Liver (tissue), 9 donors: Measurements from ENCODE around the gene UBE2V1. TPM values are rescaled to one million over a fixed set of nuclear protein-coding genes. Genes with fewer than 3 reads are reported as not detected.

Experiments
- DNase-seq: peaks from one replicate; pipeline ENCODE4 v3.0.0-alpha.2; 2017; ENCODE audit warnings: low spot score
- H3K27ac ChIP-seq, 2 donors: one replicate each; pipeline ENCODE4 v1.7.0; 2013; ENCODE audit warnings: inconsistent platforms in 2 of 2, low read length in 2 of 2, control low read depth in 1 of 2, low read depth in 1 of 2, mild to moderate bottlenecking in 1 of 2
- H3K27me3 ChIP-seq, 4 donors: one replicate each; pipeline versions ENCODE4 v1.6.1 to v1.7.0; 2013; ENCODE audit warnings: low read length in 3 of 4, inconsistent platforms in 1 of 4, mild to moderate bottlenecking in 1 of 4, moderate library complexity in 1 of 4; ENCODE audit not compliant: control insufficient read depth in 4 of 4, insufficient read depth in 4 of 4
- H3K36me3 ChIP-seq, 4 donors: one replicate each; pipeline versions ENCODE4 v1.6.1 to v1.7.0; 2013; ENCODE audit warnings: low read length in 3 of 4, mild to moderate bottlenecking in 3 of 4, low read depth in 1 of 4, moderate library complexity in 1 of 4; ENCODE audit not compliant: control insufficient read depth in 4 of 4, insufficient read depth in 3 of 4
- H3K4me1 ChIP-seq, 4 donors: one replicate each; pipeline versions ENCODE4 v1.6.1 to v1.7.0; 2013; ENCODE audit warnings: low read length in 3 of 4, mild to moderate bottlenecking in 3 of 4, moderate library complexity in 1 of 4; ENCODE audit not compliant: control insufficient read depth in 4 of 4, insufficient read depth in 4 of 4
- H3K4me3 ChIP-seq, 3 donors: one replicate each; pipeline versions ENCODE4 v1.6.1 to v1.7.0; 2013; ENCODE audit warnings: low read length in 3 of 3, control low read depth in 1 of 3, low read depth in 1 of 3, mild to moderate bottlenecking in 1 of 3
- H3K9ac ChIP-seq, 2 donors: one replicate each; pipeline ENCODE4 v1.7.0; 2013; ENCODE audit warnings: low read length in 2 of 2, mild to moderate bottlenecking in 2 of 2, moderate library complexity in 2 of 2, control low read depth in 1 of 2, low read depth in 1 of 2
- H3K9me3 ChIP-seq, 4 donors: one replicate each; pipeline versions ENCODE4 v1.6.1 to v1.7.0; 2013; ENCODE audit warnings: low read length in 3 of 4; ENCODE audit not compliant: control insufficient read depth in 4 of 4
- EGR1 ChIP-seq, 2 donors: IDR thresholded peaks; 2 replicates each; pipeline ENCODE4 v1.6.1; 2016 to 2018; ENCODE audit warnings: antibody characterized with exemption in 2 of 2, low read depth in 2 of 2
- FOXA1 ChIP-seq: IDR thresholded peaks from 2 replicates; pipeline ENCODE4 v1.6.1; 2016; ENCODE audit warnings: antibody characterized with exemption
- GABPA ChIP-seq, 2 donors: IDR thresholded peaks in 1 of 2; conservative IDR thresholded peaks in 1 of 2; 2 replicates each; pipeline ENCODE4 v1.6.1; 2016; ENCODE audit warnings: antibody characterized with exemption in 2 of 2, mild to moderate bottlenecking in 1 of 2, moderate library complexity in 1 of 2
- HNF4A ChIP-seq, 2 donors: conservative IDR thresholded peaks; 2 replicates each; pipeline ENCODE4 v1.6.1; 2016; ENCODE audit warnings: antibody characterized with exemption in 2 of 2, mild to moderate bottlenecking in 2 of 2
- HNF4G ChIP-seq: IDR thresholded peaks from 2 replicates; pipeline ENCODE4 v1.6.1; 2016; ENCODE audit warnings: antibody characterized with exemption
- JUND ChIP-seq, 2 donors: IDR thresholded peaks; 2 replicates each; pipeline ENCODE4 v1.6.1; 2016; ENCODE audit warnings: antibody characterized with exemption in 2 of 2
- NR2F2 ChIP-seq: IDR thresholded peaks from 2 replicates; pipeline ENCODE4 v1.6.1; 2016; ENCODE audit warnings: antibody characterized with exemption
- RAD21 ChIP-seq, 2 donors: IDR thresholded peaks; 2 replicates each; pipeline ENCODE4 v1.6.1; 2016; ENCODE audit warnings: antibody characterized with exemption in 2 of 2, mild to moderate bottlenecking in 2 of 2
- RXRA ChIP-seq, 2 donors: IDR thresholded peaks; 2 replicates each; pipeline ENCODE4 v1.6.1; 2017 to 2018; ENCODE audit warnings: antibody characterized with exemption in 2 of 2, mild to moderate bottlenecking in 1 of 2
- YY1 ChIP-seq: IDR thresholded peaks from 2 replicates; pipeline ENCODE4 v1.6.1; 2016; ENCODE audit warnings: antibody characterized with exemption, mild to moderate bottlenecking
- WGBS: extraction: QIAGEN DNeasy Blood & Tissue Kit; methylation state at CpG from one replicate; pipeline ENCODE4 v1.1.7; 2013; 5-methylcytosine and 5-hydroxymethylcytosine counted together
- polyA plus RNA-seq, 2 donors: library from polyadenylated mRNA; stranded (reverse) in 1 of 2; unstranded in 1 of 2; fragments of 200-250 nt in 1 of 2; fragments of >200 nt in 1 of 2; fragmentation: Nextera tagmentation in 1 of 2; extraction: Ambion mirVana in 1 of 2; gene quantifications; one replicate each; pipeline versions ENCODE4 v1.2.1 to v1.2.3, GENCODE V29; 2013 to 2015
- total RNA-seq, 2 donors: library from RNA; depleted of rRNA; stranded (reverse); fragments of >200 nt; gene quantifications; one replicate each; pipeline ENCODE4 v1.2.3, GENCODE V29; 2014
- TF ChIP-seq, protein P1 (sequence below): IDR thresholded peaks from 2 replicates; pipeline ENCODE4 v1.6.1; 2016; ENCODE audit warnings: antibody characterized with exemption, mild to moderate bottlenecking
- TF ChIP-seq, protein P2 (sequence below): fragments of 150-350 bp; IDR thresholded peaks from 2 replicates; pipeline ENCODE4 v1.5.1; 2017; ENCODE audit warnings: improper control_type of control experiment, low read depth, low read length; ENCODE audit not compliant: missing input control
- TF ChIP-seq, protein P3 (sequence below): IDR thresholded peaks from 2 replicates; pipeline ENCODE4 v1.6.1; 2016; ENCODE audit warnings: antibody characterized with exemption
- TF ChIP-seq, protein P4 (sequence below): IDR thresholded peaks from 2 replicates; pipeline ENCODE4 v1.6.1; 2016; ENCODE audit warnings: antibody characterized with exemption
- TF ChIP-seq, protein P5 (sequence below): IDR thresholded peaks from 2 replicates; pipeline ENCODE4 v1.6.1; 2016; ENCODE audit warnings: antibody characterized with exemption
- donor health status: healthy.
- donor health status: healthy.
- donor health status: healthy.
- donor health status: healthy.
- donor health status: healthy.

Gene UBE2V1
- total and polyA plus RNA-seq, 4 donors: 27.9 to 53.0 (median 34.2) TPM

DNA sequence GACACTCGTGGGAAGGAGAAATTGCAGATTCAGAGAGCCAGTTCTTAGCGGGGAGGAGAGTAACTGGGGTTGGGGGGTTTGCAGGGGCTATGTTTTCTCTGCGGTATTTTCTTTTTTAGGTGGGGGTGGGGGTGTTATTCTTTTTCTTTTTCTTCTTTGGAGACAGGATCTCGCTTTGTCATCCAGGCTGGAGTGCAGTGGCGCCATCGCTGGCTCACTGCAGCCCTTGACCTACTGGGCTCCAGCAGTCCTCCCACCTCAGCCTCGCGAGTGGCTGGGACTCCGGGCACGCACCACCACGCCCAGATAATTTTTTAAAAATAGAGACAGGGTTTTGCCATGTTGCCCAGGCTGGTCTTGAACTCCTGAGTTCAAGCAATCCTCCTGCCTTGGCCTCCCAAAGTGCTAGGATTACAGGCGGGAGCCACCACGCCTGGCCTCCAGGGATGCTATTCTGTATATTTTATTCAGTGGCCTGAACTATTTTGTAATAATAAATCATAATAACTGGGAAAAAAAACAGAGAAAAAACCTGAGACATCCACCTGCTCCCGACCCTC is 57.3 kb downstream of the UBE2V1 start:
- H3K36me3 ChIP-seq: no peaks in the 10 kb centered on the region
- H3K4me1 ChIP-seq: no peaks in the 10 kb centered on the region
- DNase-seq: no peak
- H3K27me3 ChIP-seq: no peaks in the 10 kb centered on the region
- 86% methylated on average over 14 of the region's 14 CpGs for WGBS
- no peak overlapping the region for H3K4me3 ChIP-seq
- H3K9ac ChIP-seq: no peak overlapping the region
- no peak overlapping the region for H3K27ac ChIP-seq
- H3K9me3 ChIP-seq: no peaks in the 10 kb centered on the region
- TF ChIP-seq RAD21 (IDR thresholded peaks at IDR 0.05): no peak
- TF ChIP-seq JUND (IDR thresholded peaks at IDR 0.05): no peak
- TF ChIP-seq, protein P1, sequence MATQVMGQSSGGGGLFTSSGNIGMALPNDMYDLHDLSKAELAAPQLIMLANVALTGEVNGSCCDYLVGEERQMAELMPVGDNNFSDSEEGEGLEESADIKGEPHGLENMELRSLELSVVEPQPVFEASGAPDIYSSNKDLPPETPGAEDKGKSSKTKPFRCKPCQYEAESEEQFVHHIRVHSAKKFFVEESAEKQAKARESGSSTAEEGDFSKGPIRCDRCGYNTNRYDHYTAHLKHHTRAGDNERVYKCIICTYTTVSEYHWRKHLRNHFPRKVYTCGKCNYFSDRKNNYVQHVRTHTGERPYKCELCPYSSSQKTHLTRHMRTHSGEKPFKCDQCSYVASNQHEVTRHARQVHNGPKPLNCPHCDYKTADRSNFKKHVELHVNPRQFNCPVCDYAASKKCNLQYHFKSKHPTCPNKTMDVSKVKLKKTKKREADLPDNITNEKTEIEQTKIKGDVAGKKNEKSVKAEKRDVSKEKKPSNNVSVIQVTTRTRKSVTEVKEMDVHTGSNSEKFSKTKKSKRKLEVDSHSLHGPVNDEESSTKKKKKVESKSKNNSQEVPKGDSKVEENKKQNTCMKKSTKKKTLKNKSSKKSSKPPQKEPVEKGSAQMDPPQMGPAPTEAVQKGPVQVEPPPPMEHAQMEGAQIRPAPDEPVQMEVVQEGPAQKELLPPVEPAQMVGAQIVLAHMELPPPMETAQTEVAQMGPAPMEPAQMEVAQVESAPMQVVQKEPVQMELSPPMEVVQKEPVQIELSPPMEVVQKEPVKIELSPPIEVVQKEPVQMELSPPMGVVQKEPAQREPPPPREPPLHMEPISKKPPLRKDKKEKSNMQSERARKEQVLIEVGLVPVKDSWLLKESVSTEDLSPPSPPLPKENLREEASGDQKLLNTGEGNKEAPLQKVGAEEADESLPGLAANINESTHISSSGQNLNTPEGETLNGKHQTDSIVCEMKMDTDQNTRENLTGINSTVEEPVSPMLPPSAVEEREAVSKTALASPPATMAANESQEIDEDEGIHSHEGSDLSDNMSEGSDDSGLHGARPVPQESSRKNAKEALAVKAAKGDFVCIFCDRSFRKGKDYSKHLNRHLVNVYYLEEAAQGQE: no peak
- TF ChIP-seq, protein P2, sequence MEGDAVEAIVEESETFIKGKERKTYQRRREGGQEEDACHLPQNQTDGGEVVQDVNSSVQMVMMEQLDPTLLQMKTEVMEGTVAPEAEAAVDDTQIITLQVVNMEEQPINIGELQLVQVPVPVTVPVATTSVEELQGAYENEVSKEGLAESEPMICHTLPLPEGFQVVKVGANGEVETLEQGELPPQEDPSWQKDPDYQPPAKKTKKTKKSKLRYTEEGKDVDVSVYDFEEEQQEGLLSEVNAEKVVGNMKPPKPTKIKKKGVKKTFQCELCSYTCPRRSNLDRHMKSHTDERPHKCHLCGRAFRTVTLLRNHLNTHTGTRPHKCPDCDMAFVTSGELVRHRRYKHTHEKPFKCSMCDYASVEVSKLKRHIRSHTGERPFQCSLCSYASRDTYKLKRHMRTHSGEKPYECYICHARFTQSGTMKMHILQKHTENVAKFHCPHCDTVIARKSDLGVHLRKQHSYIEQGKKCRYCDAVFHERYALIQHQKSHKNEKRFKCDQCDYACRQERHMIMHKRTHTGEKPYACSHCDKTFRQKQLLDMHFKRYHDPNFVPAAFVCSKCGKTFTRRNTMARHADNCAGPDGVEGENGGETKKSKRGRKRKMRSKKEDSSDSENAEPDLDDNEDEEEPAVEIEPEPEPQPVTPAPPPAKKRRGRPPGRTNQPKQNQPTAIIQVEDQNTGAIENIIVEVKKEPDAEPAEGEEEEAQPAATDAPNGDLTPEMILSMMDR: no peak
- TF ChIP-seq, protein P3, sequence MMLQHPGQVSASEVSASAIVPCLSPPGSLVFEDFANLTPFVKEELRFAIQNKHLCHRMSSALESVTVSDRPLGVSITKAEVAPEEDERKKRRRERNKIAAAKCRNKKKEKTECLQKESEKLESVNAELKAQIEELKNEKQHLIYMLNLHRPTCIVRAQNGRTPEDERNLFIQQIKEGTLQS: no peak
- no peak for TF ChIP-seq HNF4G
- no peak for TF ChIP-seq YY1
- no peak for TF ChIP-seq HNF4A (conservative IDR thresholded peaks at IDR 0.05)
- TF ChIP-seq, protein P4, sequence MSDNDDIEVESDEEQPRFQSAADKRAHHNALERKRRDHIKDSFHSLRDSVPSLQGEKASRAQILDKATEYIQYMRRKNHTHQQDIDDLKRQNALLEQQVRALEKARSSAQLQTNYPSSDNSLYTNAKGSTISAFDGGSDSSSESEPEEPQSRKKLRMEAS: no peak
- TF ChIP-seq EGR1 (IDR thresholded peaks at IDR 0.05; ENCODE audit: low read depth in 2 of 2): no peak
- TF ChIP-seq, protein P5, sequence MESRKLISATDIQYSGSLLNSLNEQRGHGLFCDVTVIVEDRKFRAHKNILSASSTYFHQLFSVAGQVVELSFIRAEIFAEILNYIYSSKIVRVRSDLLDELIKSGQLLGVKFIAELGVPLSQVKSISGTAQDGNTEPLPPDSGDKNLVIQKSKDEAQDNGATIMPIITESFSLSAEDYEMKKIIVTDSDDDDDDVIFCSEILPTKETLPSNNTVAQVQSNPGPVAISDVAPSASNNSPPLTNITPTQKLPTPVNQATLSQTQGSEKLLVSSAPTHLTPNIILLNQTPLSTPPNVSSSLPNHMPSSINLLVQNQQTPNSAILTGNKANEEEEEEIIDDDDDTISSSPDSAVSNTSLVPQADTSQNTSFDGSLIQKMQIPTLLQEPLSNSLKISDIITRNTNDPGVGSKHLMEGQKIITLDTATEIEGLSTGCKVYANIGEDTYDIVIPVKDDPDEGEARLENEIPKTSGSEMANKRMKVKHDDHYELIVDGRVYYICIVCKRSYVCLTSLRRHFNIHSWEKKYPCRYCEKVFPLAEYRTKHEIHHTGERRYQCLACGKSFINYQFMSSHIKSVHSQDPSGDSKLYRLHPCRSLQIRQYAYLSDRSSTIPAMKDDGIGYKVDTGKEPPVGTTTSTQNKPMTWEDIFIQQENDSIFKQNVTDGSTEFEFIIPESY: no peak
- no peak for TF ChIP-seq GABPA (IDR thresholded peaks at IDR 0.05 in 1 of 2, conservative IDR thresholded peaks at IDR 0.05 in 1 of 2)

DNA sequence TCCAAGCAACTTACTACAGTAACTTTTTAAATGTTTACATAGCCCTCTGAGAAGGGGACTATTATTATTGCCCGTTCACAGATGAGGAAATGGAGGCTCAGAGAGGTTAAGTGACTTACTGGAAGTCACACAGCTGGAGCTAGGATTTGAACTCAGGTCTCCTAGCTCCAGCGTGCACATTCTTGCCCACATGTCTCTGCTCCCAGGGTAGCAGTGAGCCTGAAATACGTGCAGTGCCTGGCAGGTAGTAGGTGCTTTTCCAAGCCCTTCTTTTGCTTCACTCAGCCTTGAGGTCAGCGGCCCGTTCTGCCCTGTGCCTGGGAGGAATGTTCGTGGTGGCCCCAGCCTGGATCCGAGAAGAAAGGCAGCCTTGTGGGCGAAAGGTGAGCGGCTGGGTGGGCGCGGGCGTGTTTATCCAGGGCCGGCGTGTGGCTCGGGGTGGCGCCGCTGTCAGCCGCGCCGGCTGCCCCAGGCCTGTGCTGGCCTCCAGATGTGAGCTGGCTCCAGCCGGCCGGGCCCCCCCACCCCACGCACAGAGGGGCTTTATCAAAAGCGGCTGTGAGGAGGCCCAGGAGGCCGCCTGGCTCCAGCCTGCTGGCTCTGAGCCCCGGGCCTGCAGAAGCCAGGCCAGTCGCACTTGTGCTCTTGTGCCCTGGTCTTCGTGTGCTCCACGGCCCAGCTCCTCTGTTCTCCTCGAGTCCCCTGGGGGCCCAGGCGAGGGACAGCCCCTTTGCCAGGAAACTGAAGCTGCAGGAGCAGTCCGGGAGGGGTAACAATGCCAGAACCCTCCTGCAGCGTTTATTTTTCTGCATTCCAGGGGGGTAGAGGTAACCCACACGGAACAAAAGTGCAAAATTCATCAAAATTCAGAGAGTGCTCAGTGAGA is 58.1 kb downstream of the UBE2V1 start:
- 50% methylated on average over 34 of the region's 34 CpGs for WGBS
- no peaks in the 10 kb centered on the region for H3K36me3 ChIP-seq
- no peak for DNase-seq
- H3K4me3 ChIP-seq: no peak overlapping the region
- no peak overlapping the region for H3K27ac ChIP-seq
- H3K27me3 ChIP-seq: no peaks in the 10 kb centered on the region
- no peaks in the 10 kb centered on the region for H3K9me3 ChIP-seq
- no peaks in the 10 kb centered on the region for H3K4me1 ChIP-seq
- H3K9ac ChIP-seq: no peak overlapping the region
- TF ChIP-seq NR2F2: no peak
- TF ChIP-seq, protein P2: no peak
- no peak for TF ChIP-seq HNF4G
- no peak for TF ChIP-seq RAD21 (IDR thresholded peaks at IDR 0.05)
- no peak for TF ChIP-seq EGR1 (IDR thresholded peaks at IDR 0.05; ENCODE audit: low read depth in 2 of 2)
- TF ChIP-seq RXRA (IDR thresholded peaks at IDR 0.05): no peak
- TF ChIP-seq FOXA1: no peak
- TF ChIP-seq, protein P1: no peak
